GM12872 (cell line): Measurements from ENCODE around the gene SLC38A10.

ENCODE experiments used
- CTCF ChIP-seq: IDR thresholded peaks from 3 replicates; pipeline ENCODE4 v1.5.1; 2011; ENCODE audit warnings: low read depth, mild to moderate bottlenecking, low read length, moderate library complexity; ENCODE audit not compliant: insufficient read depth

Gene SLC38A10

GRCh38 chr17:81323083-81323369, 27.9 kb upstream of the SLC38A10 start:
- TF ChIP-seq CTCF, result no peak

GRCh38 chr17:81322271-81323082, 27.4 kb upstream of the SLC38A10 start:
- peak; percentile 47; the same call in 2 of the 3 replicates for TF ChIP-seq CTCF

GRCh38 chr17:81317961-81318605, 23.0 kb upstream of the SLC38A10 start:
- no peak for TF ChIP-seq CTCF

DNA sequence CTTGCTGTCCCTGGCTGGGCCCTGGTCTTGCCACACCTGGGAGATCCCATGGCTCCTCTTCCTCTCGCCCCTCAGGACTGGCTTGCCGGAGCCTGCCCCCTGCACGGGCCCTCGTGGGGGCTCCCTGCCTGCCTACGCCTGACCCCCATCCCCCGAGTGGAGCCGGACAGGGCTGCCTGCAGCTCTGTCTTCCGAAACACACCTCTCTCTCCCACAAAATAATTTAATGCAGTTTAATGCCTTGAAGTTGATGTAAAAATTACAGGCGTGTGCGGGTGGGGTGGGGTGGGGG, 22.4 kb upstream of the SLC38A10 start:
- TF ChIP-seq CTCF, result no peak

DNA sequence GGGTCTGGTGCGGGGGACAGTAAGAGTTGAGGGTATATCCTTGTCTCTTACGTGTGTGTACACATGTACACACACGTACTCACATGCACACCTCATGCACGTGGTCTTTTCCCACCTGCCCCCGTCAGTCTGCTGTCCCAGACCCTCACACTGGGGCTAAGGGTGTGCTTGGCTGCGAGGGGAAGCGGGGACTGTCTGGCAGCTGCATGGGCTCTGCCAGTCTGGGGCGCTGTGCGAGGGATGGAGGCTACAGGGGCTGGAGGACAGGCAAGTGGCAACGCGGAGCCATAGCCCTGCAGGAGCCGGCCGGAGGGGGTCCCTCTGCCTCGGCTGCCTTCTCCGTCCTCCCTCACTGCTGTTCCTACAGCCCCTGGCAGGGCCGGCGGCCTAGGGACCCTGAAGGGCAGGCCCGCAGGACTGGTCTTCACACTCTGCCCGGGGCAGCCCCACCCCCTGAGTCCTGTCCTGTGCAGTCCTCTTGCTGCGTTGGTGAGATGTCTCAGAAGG, 20.8 kb upstream of the SLC38A10 start:
- TF ChIP-seq CTCF, result no peak

- no peak for TF ChIP-seq CTCF
Observed at GRCh38 chr17:81315129-81315884, 20.2 kb upstream of the SLC38A10 start.

GRCh38 chr17:81314398-81315081, 19.4 kb upstream of the SLC38A10 start:
- no peak for TF ChIP-seq CTCF
